ENCODE data around the gene A4GNT.
A peak's percentile ranks its signal among the peaks of the same experiment; 100 is the strongest.
"Not testable (repeated sequence)": the region's sequence is repeated elsewhere in the genome, so short reads cannot be mapped to it uniquely, and the experiment has no call there.

A4GNT gene

GRCh38 chr3:138112362-138112761 lies 19.8 kb downstream of the A4GNT start:
- Mint-ChIP-seq H3K27me3 (peaks cover 67 to 75% of the 10 kb centered on the region in 2 donors), H3K27ac (no peak overlapping the region), H3K4me3 (no peak overlapping the region), H3K4me1 (ENCODE audit: low read depth in 2 of 2) (peaks cover 0 to 11% of the 10 kb centered on the region in 2 donors), H3K9me3 (no peaks in the 10 kb centered on the region), H3K36me3 (ENCODE audit: insufficient read depth) (no peaks in the 10 kb centered on the region)
- no peak for ATAC-seq (replicated peaks)
- no peak for DNase-seq

GRCh38 chr3:138105598-138105997 lies 26.6 kb downstream of the A4GNT start:
- ATAC-seq (replicated peaks): no peak
- H3K36me3 Mint-ChIP-seq (ENCODE audit: insufficient read depth): no peaks in the 10 kb centered on the region
- H3K27ac Mint-ChIP-seq: no peak overlapping the region
- no peaks in the 10 kb centered on the region for H3K9me3 Mint-ChIP-seq
- no peaks in the 10 kb centered on the region for H3K4me1 Mint-ChIP-seq (ENCODE audit: low read depth in 2 of 2)
- H3K27me3 Mint-ChIP-seq: peaks cover 26 to 35% of the 10 kb centered on the region in 2 donors
- H3K4me3 Mint-ChIP-seq: no peak overlapping the region
- DNase-seq: no peak

GRCh38 chr3:138103466-138103865 lies 28.7 kb downstream of the A4GNT start:
- Mint-ChIP-seq H3K4me3 (no peak overlapping the region), H3K27ac (no peak overlapping the region), H3K27me3 (peaks cover 11 to 22% of the 10 kb centered on the region in 2 donors), H3K36me3 (ENCODE audit: insufficient read depth) (no peaks in the 10 kb centered on the region), H3K4me1 (ENCODE audit: low read depth in 2 of 2) (no peaks in the 10 kb centered on the region), H3K9me3 (no peaks in the 10 kb centered on the region)
- ATAC-seq (replicated peaks) (no peak), DNase-seq (no peak)

GRCh38 chr3:138101351-138101940 lies 30.7 kb downstream of the A4GNT start:
- not testable (repeated sequence) for H3K9me3 Mint-ChIP-seq; H3K4me3 Mint-ChIP-seq; H3K27ac Mint-ChIP-seq; ATAC-seq (replicated peaks); H3K36me3 Mint-ChIP-seq (ENCODE audit: insufficient read depth); H3K4me1 Mint-ChIP-seq (ENCODE audit: low read depth in 2 of 2); DNase-seq
- H3K27me3 Mint-ChIP-seq: peaks cover 7 to 16% of the 10 kb centered on the region in 2 donors

GRCh38 chr3:138099417-138099816 lies 32.8 kb downstream of the A4GNT start:
- Mint-ChIP-seq H3K4me1 (ENCODE audit: low read depth in 2 of 2) (no peaks in the 10 kb centered on the region), H3K36me3 (ENCODE audit: insufficient read depth) (no peaks in the 10 kb centered on the region), H3K4me3 (no peak overlapping the region), H3K27ac (no peak overlapping the region), H3K27me3 (peaks cover 13 to 24% of the 10 kb centered on the region in 2 donors), H3K9me3 (no peaks in the 10 kb centered on the region)
- no peak for DNase-seq
- ATAC-seq (replicated peaks): no peak

GRCh38 chr3:138097192-138098172 lies 34.7 kb downstream of the A4GNT start:
- Mint-ChIP-seq H3K4me1 (ENCODE audit: low read depth in 2 of 2) (no peaks in the 10 kb centered on the region), H3K9me3 (no peaks in the 10 kb centered on the region), H3K27me3 (peaks cover 13 to 15% of the 10 kb centered on the region in 2 donors), H3K4me3 (no peak overlapping the region), H3K36me3 (ENCODE audit: insufficient read depth) (no peaks in the 10 kb centered on the region), H3K27ac (no peak overlapping the region)
- ATAC-seq (replicated peaks): no peak
- no peak for DNase-seq

- H3K36me3 Mint-ChIP-seq (ENCODE audit: insufficient read depth): no peaks in the 10 kb centered on the region
- no peak overlapping the region for H3K27ac Mint-ChIP-seq
- ATAC-seq (replicated peaks) (no peak), DNase-seq (no peak)
- peaks cover 13 to 28% of the 10 kb centered on the region in 2 donors for H3K27me3 Mint-ChIP-seq
- no peaks in the 10 kb centered on the region for H3K4me1 Mint-ChIP-seq (ENCODE audit: low read depth in 2 of 2)
- H3K4me3 Mint-ChIP-seq: no peak overlapping the region
- H3K9me3 Mint-ChIP-seq: no peaks in the 10 kb centered on the region
Measured at GRCh38 chr3:138093721-138094120, 38.5 kb downstream of the A4GNT start.

GRCh38 chr3:138092023-138092422 lies 40.2 kb downstream of the A4GNT start:
- Mint-ChIP-seq H3K36me3 (ENCODE audit: insufficient read depth) (no peaks in the 10 kb centered on the region), H3K4me1 (ENCODE audit: low read depth in 2 of 2) (no peaks in the 10 kb centered on the region), H3K4me3 (no peak overlapping the region), H3K27me3 (peaks cover 13 to 37% of the 10 kb centered on the region in 2 donors), H3K9me3 (no peaks in the 10 kb centered on the region), H3K27ac (no peak overlapping the region)
- ATAC-seq (replicated peaks) (no peak), DNase-seq (no peak)

- H3K36me3 Mint-ChIP-seq (ENCODE audit: insufficient read depth): no peaks in the 10 kb centered on the region
- DNase-seq (no peak), ATAC-seq (replicated peaks) (no peak)
- H3K27me3 Mint-ChIP-seq: peaks cover 7 to 35% of the 10 kb centered on the region in 2 donors
- no peak overlapping the region for H3K4me3 Mint-ChIP-seq
- H3K9me3 Mint-ChIP-seq: no peaks in the 10 kb centered on the region
- H3K4me1 Mint-ChIP-seq (ENCODE audit: low read depth in 2 of 2): no peaks in the 10 kb centered on the region
- no peak overlapping the region for H3K27ac Mint-ChIP-seq
Measured at GRCh38 chr3:138089091-138089490, 43.1 kb downstream of the A4GNT start.

- Mint-ChIP-seq H3K27me3 (peaks cover 12 to 55% of the 10 kb centered on the region in 2 donors), H3K4me1 (ENCODE audit: low read depth in 2 of 2) (peaks cover 8 to 10% of the 10 kb centered on the region in 2 donors)
- H3K9me3 Mint-ChIP-seq; H3K36me3 Mint-ChIP-seq (ENCODE audit: insufficient read depth); H3K4me3 Mint-ChIP-seq; DNase-seq; H3K27ac Mint-ChIP-seq; ATAC-seq (replicated peaks): not testable (repeated sequence)
Measured at GRCh38 chr3:138085745-138086144, 46.4 kb downstream of the A4GNT start.

- no peak overlapping the region for H3K27ac Mint-ChIP-seq
Measured at GRCh38 chr3:138084196-138084595, 48.0 kb downstream of the A4GNT start.

GRCh38 chr3:138082992-138083386 lies 49.2 kb downstream of the A4GNT start:
- ATAC-seq (replicated peaks) (no peak), DNase-seq (no peak)
- no peaks in the 10 kb centered on the region for H3K9me3 Mint-ChIP-seq
- peak overlapping the region in 1 of 2 donors; percentile 48 for H3K27ac Mint-ChIP-seq
- H3K36me3 Mint-ChIP-seq (ENCODE audit: insufficient read depth): no peaks in the 10 kb centered on the region
- H3K4me3 Mint-ChIP-seq: no peak overlapping the region
- peaks cover 8 to 10% of the 10 kb centered on the region in 2 donors for H3K4me1 Mint-ChIP-seq (ENCODE audit: low read depth in 2 of 2)
- H3K27me3 Mint-ChIP-seq: peaks cover 5 to 51% of the 10 kb centered on the region in 2 donors

More at GRCh38 chr3:138084196-138084595, 48.0 kb downstream of the A4GNT start:
- Mint-ChIP-seq H3K36me3 (ENCODE audit: insufficient read depth) (no peaks in the 10 kb centered on the region), H3K27me3 (peaks cover 5 to 61% of the 10 kb centered on the region in 2 donors), H3K4me1 (ENCODE audit: low read depth in 2 of 2) (peaks cover 8 to 10% of the 10 kb centered on the region in 2 donors), H3K4me3 (no peak overlapping the region), H3K9me3 (no peaks in the 10 kb centered on the region)
- ATAC-seq (replicated peaks) (no peak), DNase-seq (no peak)

GRCh38 chr3:138082085-138082991 lies 49.9 kb downstream of the A4GNT start:
- no peak for DNase-seq
- peak overlapping the region in 1 of 2 donors; percentile 48 for H3K27ac Mint-ChIP-seq
- H3K4me3 Mint-ChIP-seq: peak overlapping the region in 1 of 2 donors; percentile 47
- peak; percentile 19 for ATAC-seq (replicated peaks)
- H3K36me3 Mint-ChIP-seq (ENCODE audit: insufficient read depth): no peaks in the 10 kb centered on the region
- H3K9me3 Mint-ChIP-seq: no peaks in the 10 kb centered on the region
- peaks cover 8 to 10% of the 10 kb centered on the region in 2 donors for H3K4me1 Mint-ChIP-seq (ENCODE audit: low read depth in 2 of 2)
- peaks cover 5 to 57% of the 10 kb centered on the region in 2 donors for H3K27me3 Mint-ChIP-seq
